VCaP (cell line): ENCODE data around the gene SNRNP200.
"Not testable (repeated sequence)": the region's sequence is repeated elsewhere in the genome, so short reads cannot be mapped to it uniquely, and the experiment has no call there.

ENCODE experiments used
- H3K27ac ChIP-seq: fragments of 450-650 bp; 2 replicates; pipeline ENCODE4 v1.5.1; 2017
- TF ChIP-seq, protein P1 (sequence below): fragments of 450-650 bp; conservative IDR thresholded peaks from 2 replicates; pipeline ENCODE4 v1.5.1; 2017; ENCODE audit warnings: mild to moderate bottlenecking, moderate library complexity

The SNRNP200 gene

DNA sequence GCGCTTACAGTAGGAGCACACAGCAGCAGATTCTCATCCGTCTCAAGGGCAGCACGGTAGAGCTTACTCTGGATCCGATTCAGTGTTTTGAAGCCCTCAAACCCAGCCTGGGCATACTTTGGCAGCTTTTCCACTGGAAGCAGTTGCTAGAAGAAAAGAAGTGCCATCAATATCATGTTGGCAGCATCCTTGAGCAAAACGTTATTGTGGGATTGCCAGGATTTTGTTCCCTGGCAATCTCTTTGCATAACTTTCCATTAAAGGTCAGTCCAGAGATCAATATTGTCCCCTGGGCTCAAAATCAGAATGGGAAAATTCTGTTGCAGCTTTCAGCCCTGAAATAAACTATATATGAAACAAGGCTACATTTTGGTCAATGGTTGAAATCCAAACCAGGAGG, 8.4 kb downstream of the SNRNP200 start:
- TF ChIP-seq, protein P1, sequence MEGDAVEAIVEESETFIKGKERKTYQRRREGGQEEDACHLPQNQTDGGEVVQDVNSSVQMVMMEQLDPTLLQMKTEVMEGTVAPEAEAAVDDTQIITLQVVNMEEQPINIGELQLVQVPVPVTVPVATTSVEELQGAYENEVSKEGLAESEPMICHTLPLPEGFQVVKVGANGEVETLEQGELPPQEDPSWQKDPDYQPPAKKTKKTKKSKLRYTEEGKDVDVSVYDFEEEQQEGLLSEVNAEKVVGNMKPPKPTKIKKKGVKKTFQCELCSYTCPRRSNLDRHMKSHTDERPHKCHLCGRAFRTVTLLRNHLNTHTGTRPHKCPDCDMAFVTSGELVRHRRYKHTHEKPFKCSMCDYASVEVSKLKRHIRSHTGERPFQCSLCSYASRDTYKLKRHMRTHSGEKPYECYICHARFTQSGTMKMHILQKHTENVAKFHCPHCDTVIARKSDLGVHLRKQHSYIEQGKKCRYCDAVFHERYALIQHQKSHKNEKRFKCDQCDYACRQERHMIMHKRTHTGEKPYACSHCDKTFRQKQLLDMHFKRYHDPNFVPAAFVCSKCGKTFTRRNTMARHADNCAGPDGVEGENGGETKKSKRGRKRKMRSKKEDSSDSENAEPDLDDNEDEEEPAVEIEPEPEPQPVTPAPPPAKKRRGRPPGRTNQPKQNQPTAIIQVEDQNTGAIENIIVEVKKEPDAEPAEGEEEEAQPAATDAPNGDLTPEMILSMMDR = no peak
- no peak overlapping the region for H3K27ac ChIP-seq

DNA sequence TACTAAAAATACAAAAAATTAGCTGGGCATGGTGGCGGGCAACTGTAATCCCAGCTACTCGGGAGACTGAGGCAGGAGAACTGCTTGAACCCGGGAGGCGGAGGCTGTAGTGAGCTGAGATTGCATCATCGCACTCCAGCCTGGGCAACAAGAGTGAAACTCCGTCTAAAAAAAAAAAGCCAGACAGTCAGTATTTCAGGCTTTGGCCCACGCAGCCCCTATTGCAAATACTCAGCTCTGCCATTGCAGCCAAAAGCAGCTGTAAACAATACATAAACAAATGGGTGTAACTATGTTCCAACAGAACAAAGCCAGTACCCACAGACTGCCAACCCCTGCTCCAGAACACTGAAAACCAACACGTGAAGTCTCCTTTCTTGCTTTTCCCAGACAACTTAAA, 11.1 kb downstream of the SNRNP200 start:
- H3K27ac ChIP-seq = not testable (repeated sequence)

DNA sequence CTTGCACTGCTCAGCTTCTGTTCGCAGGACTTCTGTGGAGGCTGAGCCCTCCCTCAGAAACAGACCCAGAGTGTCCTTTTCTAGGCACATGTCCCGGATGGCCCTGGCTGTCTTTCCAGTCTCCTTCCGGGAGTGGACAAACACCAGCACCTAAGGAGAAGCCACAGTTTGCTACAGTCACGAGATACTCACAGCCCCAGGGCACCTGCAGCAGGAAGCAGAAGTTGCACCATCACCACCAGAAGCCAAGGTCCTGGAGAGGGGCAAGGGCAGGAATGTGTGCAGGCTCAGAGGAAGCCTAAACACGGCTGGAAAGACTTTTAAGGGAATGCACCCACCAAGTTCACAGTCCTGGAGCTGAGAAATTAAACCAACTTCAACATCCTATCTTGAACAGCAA, 13.6 kb downstream of the SNRNP200 start:
- TF ChIP-seq, protein P1 = no peak
- H3K27ac ChIP-seq = no peak overlapping the region

DNA sequence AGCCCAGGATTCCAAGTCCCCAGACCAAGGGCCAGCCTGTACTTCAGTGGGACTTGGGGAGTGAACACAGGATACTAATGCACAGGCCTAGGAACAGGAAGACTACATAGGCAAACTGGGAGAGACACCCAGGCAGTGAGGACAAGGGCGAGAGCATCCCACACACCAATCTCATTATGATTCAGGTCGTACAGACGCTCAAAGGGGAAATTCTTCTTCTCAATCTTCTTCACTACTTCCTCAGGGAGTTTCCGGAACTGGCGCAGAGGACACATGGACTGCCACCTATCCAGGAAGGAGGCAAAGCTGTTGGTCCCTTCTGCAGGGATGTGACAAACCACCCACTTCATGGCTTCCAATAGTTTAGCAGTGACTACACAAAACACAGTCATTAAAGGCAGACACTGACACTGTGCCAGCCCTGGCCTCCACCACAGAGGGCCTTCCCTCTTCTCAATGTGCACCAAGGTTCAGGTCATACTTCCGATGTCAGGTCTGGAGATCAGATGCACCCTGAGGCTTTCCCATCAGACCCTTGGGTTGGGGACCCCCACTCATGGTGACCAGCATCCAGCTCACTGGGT, 18.0 kb downstream of the SNRNP200 start:
- TF ChIP-seq, protein P1 = no peak
- no peak overlapping the region for H3K27ac ChIP-seq

DNA sequence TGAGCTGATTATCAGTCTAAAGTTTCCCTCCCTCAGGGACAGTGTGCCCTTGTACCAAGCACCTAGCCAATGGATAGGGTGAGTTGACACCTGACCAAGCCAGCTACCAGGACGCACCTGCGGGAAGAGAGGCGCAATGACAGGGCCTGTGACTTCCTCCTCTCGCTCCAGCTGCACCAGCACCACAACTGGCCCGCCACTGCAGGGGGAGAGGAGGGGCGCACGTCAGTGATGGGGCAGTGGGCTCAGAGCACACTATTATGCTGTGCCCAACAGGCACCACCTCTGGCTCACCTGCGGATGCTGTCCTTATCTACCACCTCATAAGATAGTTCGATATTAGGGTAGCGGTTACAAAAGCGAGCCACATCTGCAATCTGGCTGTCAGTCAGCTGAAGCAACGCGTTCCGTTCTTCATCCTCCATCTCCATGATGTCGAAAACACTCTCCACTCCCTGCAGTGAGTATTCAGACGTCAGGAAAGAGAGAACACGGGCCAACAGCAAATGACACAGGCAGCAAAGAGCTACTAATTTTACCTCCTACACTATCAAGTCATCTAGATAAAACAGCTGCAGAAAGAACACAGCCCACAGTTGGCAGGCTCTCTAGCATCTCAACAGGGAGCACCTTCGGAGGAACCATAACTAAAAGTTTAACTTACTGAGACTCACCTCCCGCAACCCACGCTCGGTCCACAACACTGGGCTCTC, 28.4 kb downstream of the SNRNP200 start:
- no peak overlapping the region for H3K27ac ChIP-seq
- TF ChIP-seq, protein P1 = no peak

DNA sequence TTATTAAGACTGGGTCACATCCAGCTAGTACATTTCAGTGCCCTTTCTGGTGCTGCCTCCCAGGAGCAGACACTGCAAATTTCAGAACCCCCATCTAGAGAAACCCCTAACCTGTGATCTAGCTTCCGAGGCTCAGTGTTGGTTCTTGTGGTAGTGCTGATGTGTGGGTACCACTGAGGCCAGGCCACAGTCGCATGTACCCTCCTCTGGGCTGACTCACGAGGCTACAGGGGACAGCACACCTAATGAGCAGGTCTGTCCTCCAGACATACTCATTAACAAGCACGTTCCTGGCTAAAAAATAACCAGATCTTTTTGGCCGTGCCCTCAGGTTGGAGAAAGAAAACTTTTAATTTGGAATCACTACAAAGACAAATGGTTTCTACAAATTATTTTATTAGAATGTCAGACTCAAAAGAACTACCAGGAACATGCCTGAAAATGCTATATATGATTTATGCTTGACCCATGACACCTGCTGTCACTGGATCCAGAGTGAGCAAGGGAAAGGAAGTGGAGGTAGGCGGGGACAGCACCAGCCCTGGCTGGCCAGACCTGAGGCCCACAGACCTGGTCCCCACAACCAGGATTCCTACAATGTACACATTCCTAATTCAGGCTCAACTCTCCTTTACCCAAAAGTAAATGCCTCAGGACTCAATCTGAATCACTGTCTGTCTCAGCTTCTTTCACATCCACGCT, 30.8 kb downstream of the SNRNP200 start:
- no peak overlapping the region for H3K27ac ChIP-seq
- TF ChIP-seq, protein P1 = no peak

DNA sequence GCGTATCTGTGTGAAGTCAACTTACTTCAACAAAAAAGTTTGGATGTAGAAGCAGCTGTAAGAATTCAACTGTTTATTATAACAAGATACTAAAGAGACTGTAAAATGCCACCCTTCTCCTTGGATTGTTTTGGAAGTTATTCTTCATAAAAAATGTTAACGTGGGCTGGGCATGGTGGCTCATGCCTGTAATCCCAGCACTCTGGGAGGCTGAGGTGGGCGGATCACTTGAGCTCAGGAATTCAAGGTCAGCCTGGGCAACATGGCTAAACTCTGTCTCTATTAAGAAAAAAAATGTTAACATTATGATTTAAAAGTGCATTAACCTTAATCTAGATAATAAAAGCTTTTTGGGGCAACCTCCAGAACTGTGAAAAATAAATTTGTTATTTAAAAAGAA, 31.6 kb downstream of the SNRNP200 start:
- TF ChIP-seq, protein P1 = no peak
- no peak overlapping the region for H3K27ac ChIP-seq

DNA sequence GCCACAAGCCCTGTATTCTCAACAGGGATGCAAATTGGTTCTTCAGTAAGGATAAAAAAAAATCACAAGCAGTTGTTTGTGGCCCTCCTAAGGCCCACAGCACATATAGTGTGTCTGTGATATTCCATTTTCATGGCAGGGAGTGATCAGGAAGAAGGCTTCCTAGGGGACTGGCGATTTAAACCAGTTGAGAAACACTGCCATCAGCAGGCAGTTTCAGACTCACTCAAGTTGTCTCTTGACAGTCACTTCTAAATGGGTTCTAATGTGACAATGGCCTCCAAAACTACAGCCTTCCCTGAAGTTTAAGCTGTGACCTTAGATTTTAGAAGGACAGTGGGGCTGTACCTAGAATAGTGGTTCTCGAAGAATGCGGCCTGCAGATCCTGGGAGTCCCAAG, 33.4 kb downstream of the SNRNP200 start:
- TF ChIP-seq, protein P1 = no peak
- H3K27ac ChIP-seq = no peak overlapping the region
